Fibroblast of mammary gland (primary cell): ENCODE results near the gene FAM114A2.

Source experiments
- DNase-seq: peaks from one replicate; pipeline ENCODE4 v3.0.0-alpha.2; 2010; ENCODE audit warnings: low read depth
- H3K4me3 ChIP-seq: 2 replicates; pipeline ENCODE4 v1.5.1; 2011; ENCODE audit warnings: low read depth, mild to moderate bottlenecking, low read length, moderate library complexity; ENCODE audit not compliant: control insufficient read depth
- CTCF ChIP-seq: conservative IDR thresholded peaks from 2 replicates; pipeline ENCODE4 v1.5.1; 2011; ENCODE audit warnings: low read depth, low read length, inconsistent platforms; ENCODE audit not compliant: control insufficient read depth, insufficient read depth

FAM114A2 gene

GRCh38 chr5:154053468-154053867 is 14.8 kb upstream of the FAM114A2 start:
- no peak for TF ChIP-seq CTCF
- H3K4me3 ChIP-seq, result no peak overlapping the region
- DNase-seq, result no peak

- no peak for TF ChIP-seq CTCF
- DNase-seq, result no peak
- H3K4me3 ChIP-seq, result no peak overlapping the region
These were observed 10.9 kb upstream of the FAM114A2 start for GRCh38 chr5:154049636-154050035.

- no peak overlapping the region for H3K4me3 ChIP-seq
- DNase-seq, result no peak
- no peak for TF ChIP-seq CTCF
These were observed 8.6 kb upstream of the FAM114A2 start for GRCh38 chr5:154047324-154047723.

GRCh38 chr5:154046486-154046885 is 7.8 kb upstream of the FAM114A2 start:
- no peak for DNase-seq
- H3K4me3 ChIP-seq, result no peak overlapping the region
- TF ChIP-seq CTCF, result no peak

- DNase-seq, result no peak
- TF ChIP-seq CTCF, result no peak
- no peak overlapping the region for H3K4me3 ChIP-seq
These were observed 5.9 kb upstream of the FAM114A2 start for GRCh38 chr5:154044581-154044980.

- no peak for DNase-seq
- TF ChIP-seq CTCF, result no peak
These were observed 5.4 kb upstream of the FAM114A2 start for GRCh38 chr5:154044099-154044498.

GRCh38 chr5:154042766-154043165 is 4.1 kb upstream of the FAM114A2 start:
- H3K4me3 ChIP-seq, result no peak overlapping the region
- peak; percentile 30 for DNase-seq
- TF ChIP-seq CTCF, result no peak

More at GRCh38 chr5:154044099-154044498, 5.4 kb upstream of the FAM114A2 start:
- H3K4me3 ChIP-seq, result no peak overlapping the region
